ENCODE measurements around the gene KHNYN. TPM values are rescaled to one million over a fixed set of nuclear protein-coding genes. Genes with fewer than 3 reads are reported as not detected.

The KHNYN gene
- total and polyA plus RNA-seq, 5 experiments from 2014 or later = 9.1 to 150 (median 16.9) TPM

DNA sequence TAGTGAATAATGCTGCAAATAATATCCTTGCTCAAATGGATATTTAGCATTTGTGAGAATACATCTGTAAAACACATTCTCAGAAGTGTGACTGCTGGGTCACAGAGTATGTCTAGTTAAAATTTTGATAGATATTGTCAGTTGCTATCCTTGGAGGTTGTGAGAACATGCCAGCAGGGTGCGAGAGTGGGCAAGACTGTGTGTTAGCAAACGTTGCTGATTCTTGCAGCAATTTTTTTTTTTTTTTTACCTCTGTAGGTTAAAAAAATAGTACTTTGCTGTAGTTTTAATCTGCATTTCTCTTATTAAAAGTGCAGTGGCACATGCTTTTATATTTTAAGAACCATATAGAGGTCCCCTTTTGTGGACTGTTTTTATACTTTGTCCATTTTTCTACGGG, 35.5 kb upstream of the KHNYN start:
- H3K4me1 Mint-ChIP-seq = peaks cover 2 to 5% (median 2%) of the 10 kb centered on the region in 4 donors
- no peaks in the 10 kb centered on the region for H3K36me3 Mint-ChIP-seq
- no peak overlapping the region for H3K27ac Mint-ChIP-seq
- H3K27me3 Mint-ChIP-seq = peaks cover 0 to 17% (median 5%) of the 10 kb centered on the region in 5 donors
- H3K4me3 Mint-ChIP-seq = no peak overlapping the region
- no peaks in the 10 kb centered on the region for H3K9me3 Mint-ChIP-seq
- DNase-seq (no peak), ATAC-seq (no peak)
- POLR2A ChIA-PET = no interaction called here

DNA sequence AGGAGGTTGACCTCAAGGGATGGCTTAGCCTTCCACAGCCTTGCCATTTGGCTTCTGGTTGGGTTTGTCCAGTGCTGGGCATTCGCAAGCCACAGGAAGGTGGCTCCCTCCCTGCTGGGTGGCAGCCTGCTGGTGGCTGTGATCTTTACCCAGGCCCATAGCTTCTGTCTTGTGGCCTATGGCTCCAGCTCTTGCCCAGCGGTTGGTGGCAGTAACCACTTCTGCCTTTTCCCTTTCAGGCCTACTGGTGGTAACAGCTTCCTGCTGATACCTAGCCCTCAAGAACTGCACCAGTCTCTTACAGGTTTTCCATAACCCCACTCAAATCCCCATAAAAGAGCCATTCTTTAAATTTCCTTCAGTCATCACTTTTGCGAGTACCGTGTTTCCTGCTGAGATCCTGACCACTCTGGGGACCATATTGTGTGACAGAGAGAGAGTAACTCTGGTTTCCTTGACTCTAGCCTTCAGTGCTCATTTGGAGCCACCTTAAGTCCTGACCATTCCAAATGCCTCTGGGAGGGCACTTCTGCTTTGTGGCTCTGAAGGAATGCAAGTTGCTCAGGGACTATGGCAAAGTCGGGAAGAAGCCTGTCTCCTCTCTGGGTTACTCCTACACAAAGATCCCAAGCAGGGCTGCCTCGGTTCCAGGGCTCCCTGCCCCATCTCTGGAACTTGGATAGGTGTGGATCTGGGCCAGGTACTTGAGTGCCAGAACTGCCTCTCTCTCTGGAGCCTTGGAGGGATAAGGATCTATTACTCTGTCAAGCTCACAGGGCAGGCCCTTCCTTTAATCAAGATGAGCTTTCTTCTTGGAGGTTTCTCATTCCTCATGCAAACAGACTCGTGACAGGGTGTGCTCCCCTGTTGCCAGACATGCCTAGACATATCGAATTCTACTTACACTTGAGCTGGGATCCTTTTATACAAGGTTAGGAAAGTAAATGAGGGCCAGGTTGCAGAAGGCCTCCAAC, 33.9 kb upstream of the KHNYN start:
- Mint-ChIP-seq H3K27me3 (peaks cover 0 to 13% (median 8%) of the 10 kb centered on the region in 5 donors), H3K36me3 (no peaks in the 10 kb centered on the region), H3K27ac (peak overlapping the region in 3 of 10 donors; percentile 4 to 25 (median 21)), H3K4me1 (peaks cover 7 to 17% (median 11%) of the 10 kb centered on the region in 4 donors), H3K9me3 (no peaks in the 10 kb centered on the region), H3K4me3 (no peak overlapping the region)
- POLR2A ChIA-PET = no interaction called here
- no peak for ATAC-seq
- DNase-seq = peak in 1 of 10 donors; percentile 34

DNA sequence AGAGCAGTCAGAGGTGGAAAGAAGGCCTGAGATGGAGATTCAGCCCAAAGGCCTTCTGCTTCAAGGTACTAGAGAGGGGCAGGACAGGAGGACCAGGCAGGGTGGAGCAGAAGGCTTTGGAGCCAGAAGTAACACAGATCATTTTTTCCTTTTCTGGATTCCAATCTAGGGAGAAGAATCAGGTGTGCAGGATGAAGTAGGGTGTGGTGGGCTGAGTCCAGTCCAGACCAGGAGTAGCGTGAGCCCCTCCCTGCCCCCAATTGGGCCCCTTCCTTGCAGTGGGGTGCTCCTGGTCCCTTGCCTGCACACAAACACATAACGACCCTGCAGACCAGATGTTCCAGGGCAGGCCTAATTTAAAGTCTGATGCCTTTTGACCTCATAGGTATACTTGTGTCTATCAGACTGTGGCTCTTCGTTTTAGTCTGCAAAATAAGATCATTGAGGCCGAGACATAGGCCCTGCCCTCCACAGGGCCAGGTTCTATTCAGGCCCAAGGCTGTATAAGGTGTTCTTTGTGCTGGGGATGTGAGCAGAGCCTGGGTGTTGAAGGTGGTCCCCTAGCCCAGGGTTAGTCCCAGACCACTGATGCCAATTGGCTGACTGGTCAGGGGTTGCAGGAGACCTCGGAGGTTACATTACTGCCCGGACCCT, 32.0 kb upstream of the KHNYN start:
- POLR2A ChIA-PET = no interaction called here
- Mint-ChIP-seq H3K4me3 (peak overlapping the region; percentile 27 to 60 (median 44)), H3K27ac (peak overlapping the region in 5 of 10 donors; percentile 7 to 44 (median 16)), H3K36me3 (no peaks in the 10 kb centered on the region), H3K9me3 (no peaks in the 10 kb centered on the region), H3K4me1 (peaks cover 7 to 17% (median 12%) of the 10 kb centered on the region in 4 donors), H3K27me3 (peaks cover 0 to 10% (median 1%) of the 10 kb centered on the region in 5 donors)
- ATAC-seq (no peak), DNase-seq (no peak)

DNA sequence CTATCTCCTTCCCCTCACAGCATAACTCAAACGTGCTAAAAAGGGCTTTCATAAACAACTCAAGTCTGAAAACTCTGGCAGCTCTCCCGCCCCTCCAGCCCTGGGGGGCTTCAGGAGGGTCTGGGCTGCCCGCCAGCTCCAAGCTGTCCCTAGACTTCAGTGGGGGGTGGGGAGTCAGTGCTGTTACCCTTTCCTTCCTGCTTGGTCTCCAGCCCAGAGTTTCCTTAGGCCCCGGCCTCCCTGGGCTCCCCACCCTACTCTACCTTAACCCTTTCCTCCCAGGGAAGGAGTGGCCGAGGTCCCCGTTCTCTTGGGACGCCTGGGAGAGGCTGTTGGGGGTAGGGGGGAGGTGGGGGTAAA, 31.5 kb upstream of the KHNYN start:
- DNase-seq = peak in 1 of 10 donors; percentile 43
- Mint-ChIP-seq H3K4me3 (peak overlapping the region in 3 of 10 donors; percentile 27 to 60 (median 39)), H3K27ac (no peak overlapping the region), H3K27me3 (peaks cover 0 to 10% (median 3%) of the 10 kb centered on the region in 5 donors), H3K4me1 (peaks cover 7 to 17% (median 12%) of the 10 kb centered on the region in 4 donors), H3K9me3 (no peaks in the 10 kb centered on the region), H3K36me3 (no peaks in the 10 kb centered on the region)
- ATAC-seq = no peak
- POLR2A ChIA-PET = interaction anchor here (0.9 to 1.1 kb wide), 2 partner anchors 31 to 33 kb away, joined by 3 read pairs; partner anchors contain the start of genes CBLN3 and KHNYN

DNA sequence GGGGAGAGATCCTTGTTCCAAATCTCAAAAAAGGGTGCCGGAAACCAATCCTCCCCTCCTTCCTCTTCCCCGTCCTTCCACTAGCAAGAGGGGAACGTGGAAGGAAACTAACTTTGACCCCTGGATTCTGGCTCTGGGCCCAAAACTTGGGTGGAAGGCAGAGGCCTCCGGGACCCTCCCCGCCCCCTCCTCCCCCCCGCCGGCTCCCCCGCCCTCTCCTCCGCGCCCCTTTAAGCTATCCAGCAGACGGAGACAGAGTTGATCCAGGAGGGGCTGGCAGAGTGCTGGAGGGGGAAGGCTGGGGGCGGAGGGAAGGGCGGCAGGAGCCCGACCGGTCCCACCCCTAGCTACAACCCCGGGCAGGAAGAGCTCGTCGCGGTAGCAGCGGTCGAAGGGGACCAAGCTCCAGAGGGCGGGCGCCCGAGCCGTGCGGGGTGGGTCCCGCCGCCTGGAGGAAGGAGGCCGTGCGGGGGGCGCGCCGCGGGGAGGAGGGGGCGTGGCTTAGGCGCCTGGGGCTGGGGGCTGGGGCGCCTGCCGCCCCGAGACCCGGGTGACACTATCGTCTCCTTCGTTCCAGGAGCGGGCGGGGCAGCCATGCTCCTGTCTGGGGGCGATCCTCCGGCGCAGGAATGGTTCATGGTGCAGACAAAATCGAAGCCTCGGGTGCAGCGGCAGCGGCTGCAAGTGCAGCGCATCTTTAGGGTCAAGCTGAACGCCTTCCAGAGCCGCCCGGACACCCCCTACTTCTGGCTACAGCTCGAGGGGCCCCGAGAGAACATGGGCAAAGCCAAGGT, 30.9 kb upstream of the KHNYN start, which contains the start of gene NYNRIN:
TSS of gene NYNRIN (plus strand) at position 351 of the 794 bp plus-strand sequence. CDS start at position 595, 244 bp downstream.
- Mint-ChIP-seq H3K27me3 (peaks cover 0 to 10% (median 2%) of the 10 kb centered on the region in 5 donors), H3K4me3 (peak within 1 kb of the TSS; percentile 72 to 84 (median 77)), H3K36me3 (no peaks in the 10 kb centered on the region), H3K4me1 (peaks cover 7 to 17% (median 12%) of the 10 kb centered on the region in 4 donors), H3K27ac (peak within 1 kb of the TSS in 5 of 10 donors; percentile 9 to 63 (median 43)), H3K9me3 (no peaks in the 10 kb centered on the region)
- POLR2A ChIA-PET = interaction anchor here (0.9 to 1.5 kb wide), 4 partner anchors 31 to 87 kb away, joined by 3 to 4 read pairs (median 3); partner anchors contain the start of genes CBLN3, KHNYN and LTB4R
- DNase-seq (peak; percentile 16 to 74 (median 36)), ATAC-seq (peak; percentile 87 to 95)

DNA sequence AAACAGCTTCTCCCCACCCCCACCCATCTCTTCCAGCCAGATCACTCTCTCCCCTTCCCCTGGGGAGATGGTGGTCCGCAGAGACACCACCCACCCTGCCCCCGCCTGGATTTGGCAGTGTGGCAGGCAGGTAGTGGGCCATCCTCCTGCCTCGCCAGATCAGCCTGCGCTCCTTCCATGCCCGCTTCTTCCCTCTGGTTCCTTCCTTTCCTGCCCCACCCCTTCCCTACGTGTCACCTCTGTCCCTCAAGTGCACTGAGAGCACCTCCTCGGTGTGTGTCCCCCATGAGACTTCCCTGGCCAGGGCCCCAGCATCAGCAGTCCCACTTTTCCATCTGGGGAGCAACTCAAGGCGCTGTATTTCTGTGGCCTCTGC, 30.3 kb upstream of the KHNYN start:
- H3K9me3 Mint-ChIP-seq = no peaks in the 10 kb centered on the region
- DNase-seq (no peak), ATAC-seq (peak in 1 of 2 donors; percentile 6)
- peak overlapping the region in 5 of 10 donors; percentile 9 to 63 (median 43) for H3K27ac Mint-ChIP-seq
- H3K4me1 Mint-ChIP-seq = peaks cover 7 to 17% (median 12%) of the 10 kb centered on the region in 4 donors
- H3K4me3 Mint-ChIP-seq = peak overlapping the region; percentile 72 to 84 (median 77)
- POLR2A ChIA-PET = interaction anchor here (0.9 to 1.5 kb wide), 4 partner anchors 30 to 88 kb away, joined by 3 to 4 read pairs (median 3); partner anchors contain the start of genes CBLN3, KHNYN and LTB4R
- no peaks in the 10 kb centered on the region for H3K36me3 Mint-ChIP-seq
- peaks cover 0 to 10% (median 2%) of the 10 kb centered on the region in 5 donors for H3K27me3 Mint-ChIP-seq

DNA sequence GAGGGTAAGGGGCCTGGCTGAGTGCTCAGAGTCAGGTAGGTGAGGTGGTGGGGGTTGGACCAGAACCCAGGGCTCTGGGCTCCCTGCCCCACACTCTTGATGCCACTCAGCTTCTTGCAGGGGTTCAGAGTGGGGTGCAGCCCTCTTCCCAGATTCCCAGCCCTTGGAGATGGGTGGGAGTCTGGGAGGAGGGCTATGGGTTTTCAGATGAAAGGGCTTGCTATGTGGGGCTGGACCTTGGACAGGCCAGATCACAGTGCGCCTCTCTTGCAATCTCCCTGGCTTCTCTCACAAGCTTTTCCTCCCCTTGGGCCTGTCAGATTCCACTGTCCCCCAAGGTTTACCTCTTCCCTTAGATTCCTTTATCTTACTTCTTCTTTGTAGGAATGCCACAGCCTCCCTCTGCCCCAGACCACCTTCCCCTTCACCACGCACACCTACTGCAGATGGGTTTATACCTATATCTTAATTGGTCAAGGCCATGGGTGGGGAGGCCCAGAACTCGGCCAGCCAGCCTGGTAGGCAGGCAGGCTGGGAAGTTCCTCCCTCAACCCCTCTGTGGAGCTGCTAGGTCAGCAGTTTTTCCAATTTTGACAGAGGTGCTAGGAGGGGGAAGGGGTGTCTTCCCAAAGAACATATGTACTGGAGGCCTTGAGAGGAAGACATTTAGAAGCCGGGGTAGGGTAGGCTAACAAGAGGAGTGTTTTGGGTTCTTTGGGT, 29.6 kb upstream of the KHNYN start:
- Mint-ChIP-seq H3K9me3 (no peaks in the 10 kb centered on the region), H3K27me3 (peaks cover 0 to 14% (median 2%) of the 10 kb centered on the region in 5 donors), H3K27ac (peak overlapping the region in 2 of 10 donors; percentile 32 to 81), H3K36me3 (no peaks in the 10 kb centered on the region), H3K4me1 (peaks cover 7 to 17% (median 12%) of the 10 kb centered on the region in 4 donors), H3K4me3 (peak overlapping the region; percentile 52 to 84 (median 77))
- ATAC-seq (no peak), DNase-seq (peak in 1 of 10 donors; percentile 53)
- POLR2A ChIA-PET = interaction anchor here (0.6 to 1.5 kb wide), 2 partner anchors 21 to 61 kb away, joined by 3 read pairs; no protein-coding TSS in a partner anchor

DNA sequence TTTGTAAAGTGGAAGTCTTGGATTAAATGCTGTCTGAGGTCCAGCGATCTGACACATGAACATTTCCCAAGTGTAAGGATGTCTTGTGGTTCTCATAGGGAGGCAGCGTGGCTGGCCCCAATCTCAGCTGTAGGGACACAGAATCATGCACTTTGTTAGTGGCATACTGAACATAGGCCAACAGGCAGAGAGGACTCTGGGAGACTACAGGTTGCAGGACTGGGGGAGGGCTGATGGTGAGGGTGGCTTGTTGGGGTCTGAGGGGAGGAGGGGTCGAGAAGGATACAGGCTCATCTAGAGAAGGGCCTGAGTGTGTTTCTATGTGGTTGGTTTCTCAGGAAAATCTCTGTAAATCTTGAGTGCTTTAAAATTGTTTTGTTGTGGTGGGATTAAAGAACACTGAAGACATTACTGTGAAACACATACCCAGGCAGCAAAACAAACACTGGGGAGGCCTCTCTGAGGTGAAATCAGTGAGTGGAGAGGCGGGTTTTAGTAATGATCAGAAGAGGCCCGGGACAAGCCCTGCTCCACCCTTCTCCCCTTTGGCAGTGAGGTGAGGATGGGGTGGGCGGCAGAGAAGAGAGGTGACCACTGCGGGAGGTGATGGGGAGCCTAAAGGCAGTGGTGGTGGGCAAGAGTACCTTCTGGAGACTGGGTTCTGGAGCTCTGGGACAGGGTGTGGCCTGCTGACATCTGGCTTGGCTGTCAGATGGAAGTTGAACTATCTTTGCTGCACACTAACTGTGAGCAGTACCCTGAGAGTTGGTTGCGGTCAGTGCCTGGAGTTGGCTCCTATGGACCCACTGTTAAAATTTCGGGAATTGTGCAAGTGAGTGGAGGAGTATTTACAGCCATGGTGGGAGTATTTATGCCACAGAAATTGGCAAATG, 27.7 kb upstream of the KHNYN start:
- H3K27me3 Mint-ChIP-seq = peaks cover 0 to 14% (median 9%) of the 10 kb centered on the region in 5 donors
- H3K9me3 Mint-ChIP-seq = no peaks in the 10 kb centered on the region

DNA sequence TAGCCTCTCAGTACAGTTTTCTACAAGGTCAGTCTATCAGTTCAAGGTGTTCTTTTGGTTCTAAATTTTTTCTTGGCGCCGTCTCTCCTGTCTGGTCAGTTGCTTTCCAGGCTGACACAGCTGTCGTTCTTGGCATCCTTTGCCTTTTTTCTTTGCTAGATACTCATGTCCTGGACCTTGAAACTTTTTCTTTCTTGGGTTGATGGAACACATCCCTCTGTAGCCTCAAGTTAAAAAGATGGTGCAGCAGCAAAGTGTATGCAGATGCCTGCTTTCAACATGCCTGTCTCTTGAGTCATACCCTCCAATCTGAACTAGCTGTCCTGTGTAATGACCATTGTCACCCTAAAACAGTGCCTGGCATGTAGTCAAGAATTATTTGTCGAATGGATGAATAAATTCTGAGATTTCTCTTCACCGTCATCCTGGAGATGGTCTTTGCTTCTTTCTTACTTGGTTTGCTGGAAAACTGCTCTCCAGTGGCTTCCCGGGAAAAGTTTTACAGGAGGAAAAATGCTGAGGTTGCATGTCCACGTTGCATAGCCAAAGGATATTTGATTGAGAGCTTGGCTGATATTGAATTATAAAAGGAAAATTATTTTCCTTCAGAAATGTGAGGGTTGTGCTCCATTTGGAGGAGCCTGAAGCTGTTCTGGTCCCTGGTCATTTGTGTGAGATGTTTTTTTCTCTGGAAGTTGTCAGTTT, 26.3 kb upstream of the KHNYN start:
- POLR2A ChIA-PET = no interaction called here
- Mint-ChIP-seq H3K9me3 (no peaks in the 10 kb centered on the region), H3K4me1 (peaks cover 5 to 17% (median 12%) of the 10 kb centered on the region in 4 donors), H3K4me3 (no peak overlapping the region), H3K36me3 (no peaks in the 10 kb centered on the region), H3K27me3 (peaks cover 0 to 16% (median 9%) of the 10 kb centered on the region in 5 donors), H3K27ac (peak overlapping the region in 2 of 10 donors; percentile 12 to 17)
- ATAC-seq (no peak), DNase-seq (no peak)

More for the DNA sequence above, 27.7 kb upstream of the KHNYN start:
- H3K4me3 Mint-ChIP-seq = no peak overlapping the region
- H3K36me3 Mint-ChIP-seq = no peaks in the 10 kb centered on the region
- POLR2A ChIA-PET = no interaction called here
- H3K4me1 Mint-ChIP-seq = peaks cover 7 to 17% (median 12%) of the 10 kb centered on the region in 4 donors
- ATAC-seq (no peak), DNase-seq (peak in 1 of 10 donors; percentile 51)
- H3K27ac Mint-ChIP-seq = no peak overlapping the region

DNA sequence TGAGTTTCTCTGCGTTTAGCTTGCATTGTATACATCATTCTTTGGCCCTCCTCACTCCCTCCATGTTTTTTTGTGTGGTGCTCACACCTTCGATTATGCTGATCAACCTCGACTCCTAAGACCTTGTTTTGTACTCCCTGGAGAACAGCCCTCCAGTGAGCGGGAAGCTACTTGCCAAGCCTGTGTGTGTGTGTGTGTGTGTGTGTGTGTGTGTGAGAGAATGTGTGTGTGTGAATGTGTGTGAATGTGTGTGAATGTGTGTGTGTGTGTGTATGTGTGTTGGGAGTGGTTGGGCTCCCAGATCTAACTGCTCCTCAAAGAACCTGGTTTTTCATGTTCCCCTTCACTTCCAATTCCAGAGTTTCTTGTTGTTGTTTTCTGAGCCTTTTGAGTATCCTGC, 24.9 kb upstream of the KHNYN start:
- no peak for DNase-seq
- no peak overlapping the region for H3K27ac Mint-ChIP-seq
- POLR2A ChIA-PET = no interaction called here
- H3K9me3 Mint-ChIP-seq = no peaks in the 10 kb centered on the region
- no peak overlapping the region for H3K4me3 Mint-ChIP-seq
- no peak for ATAC-seq
- peaks cover 1 to 7% (median 5%) of the 10 kb centered on the region in 4 donors for H3K4me1 Mint-ChIP-seq
- no peaks in the 10 kb centered on the region for H3K36me3 Mint-ChIP-seq
- peaks cover 0 to 14% (median 9%) of the 10 kb centered on the region in 5 donors for H3K27me3 Mint-ChIP-seq
